Measurements from ENCODE around the gene SLU7.

DNA sequence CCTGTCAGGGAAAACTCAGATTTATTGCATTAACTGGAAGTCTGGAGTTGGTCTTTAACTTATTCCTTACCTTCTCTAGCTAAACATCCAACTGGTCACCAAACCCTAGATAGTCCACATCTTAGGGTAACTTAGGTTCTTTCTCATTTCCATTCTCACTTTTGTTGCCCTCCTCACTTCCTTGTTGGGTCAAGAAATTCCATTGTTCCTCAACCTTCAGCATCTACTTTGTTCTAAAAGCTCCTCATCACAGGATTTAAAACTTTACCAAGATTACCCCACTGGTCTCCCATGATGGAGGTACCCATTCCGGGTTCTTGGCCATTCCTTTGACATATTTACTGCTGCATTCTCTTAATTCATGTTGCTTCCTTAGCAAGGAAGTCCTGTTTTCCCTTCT is 34.9 kb upstream of the SLU7 start:
- TF ChIP-seq, protein P1, sequence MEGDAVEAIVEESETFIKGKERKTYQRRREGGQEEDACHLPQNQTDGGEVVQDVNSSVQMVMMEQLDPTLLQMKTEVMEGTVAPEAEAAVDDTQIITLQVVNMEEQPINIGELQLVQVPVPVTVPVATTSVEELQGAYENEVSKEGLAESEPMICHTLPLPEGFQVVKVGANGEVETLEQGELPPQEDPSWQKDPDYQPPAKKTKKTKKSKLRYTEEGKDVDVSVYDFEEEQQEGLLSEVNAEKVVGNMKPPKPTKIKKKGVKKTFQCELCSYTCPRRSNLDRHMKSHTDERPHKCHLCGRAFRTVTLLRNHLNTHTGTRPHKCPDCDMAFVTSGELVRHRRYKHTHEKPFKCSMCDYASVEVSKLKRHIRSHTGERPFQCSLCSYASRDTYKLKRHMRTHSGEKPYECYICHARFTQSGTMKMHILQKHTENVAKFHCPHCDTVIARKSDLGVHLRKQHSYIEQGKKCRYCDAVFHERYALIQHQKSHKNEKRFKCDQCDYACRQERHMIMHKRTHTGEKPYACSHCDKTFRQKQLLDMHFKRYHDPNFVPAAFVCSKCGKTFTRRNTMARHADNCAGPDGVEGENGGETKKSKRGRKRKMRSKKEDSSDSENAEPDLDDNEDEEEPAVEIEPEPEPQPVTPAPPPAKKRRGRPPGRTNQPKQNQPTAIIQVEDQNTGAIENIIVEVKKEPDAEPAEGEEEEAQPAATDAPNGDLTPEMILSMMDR (conservative IDR thresholded peaks at IDR 0.05 in 1 of 2, IDR thresholded peaks at IDR 0.05 in 1 of 2; ENCODE audit: extremely low read depth in 1 of 2, insufficient read depth in 1 of 2, low read depth in 1 of 2, low read length in 2 of 2) = no peak
- no peak for TF ChIP-seq EZH2 (IDR thresholded peaks at IDR 0.05; ENCODE audit: borderline replicate concordance, low read length)
